Esophagus muscularis mucosa (tissue), 4 donors: ENCODE measurements around the gene C5AR1. TPM values are rescaled to one million over a fixed set of nuclear protein-coding genes. Genes with fewer than 3 reads are reported as not detected.

ENCODE experiments used
- DNase-seq: peaks from one replicate; pipeline ENCODE4 v3.0.0-alpha.2; 2017; ENCODE audit errors: extremely low spot score
- H3K27ac ChIP-seq, 4 donors: fragments of 200-600 bp; sonication (generic); replicated peaks in 1 of 4; 1 replicate in 3 of 4; 2 replicates in 1 of 4; pipeline ENCODE4 v1.5.1; 2016 to 2019; ENCODE audit warnings: mild to moderate bottlenecking in 1 of 4
- H3K27me3 ChIP-seq, 4 donors: fragments of 200-600 bp; sonication (generic); one replicate each; pipeline versions ENCODE4 v1.5.1 to v1.6.0; 2016 to 2019
- H3K36me3 ChIP-seq, 4 donors: fragments of 200-600 bp; sonication (generic); one replicate each; pipeline ENCODE4 v1.5.1; 2016 to 2019
- H3K4me1 ChIP-seq, 4 donors: fragments of 200-600 bp; sonication (generic); one replicate each; pipeline ENCODE4 v1.5.1; 2016 to 2019
- H3K4me3 ChIP-seq, 4 donors: fragments of 200-600 bp; sonication (generic); 1 replicate in 2 of 4; 2 replicates in 2 of 4; pipeline ENCODE4 v1.5.1; 2016 to 2019; ENCODE audit warnings: mild to moderate bottlenecking in 4 of 4, moderate library complexity in 1 of 4
- H3K9me3 ChIP-seq, 4 donors: fragments of 200-600 bp; sonication (generic); 1 replicate in 3 of 4; 2 replicates in 1 of 4; pipeline ENCODE4 v1.5.1; 2016 to 2019
- CTCF ChIP-seq, 3 experiments: fragments of 200-600 bp in 2 of 3; fragments of 450-650 bp in 1 of 3; sonication (generic) in 2 of 3; IDR thresholded peaks; one replicate each; pipeline ENCODE4 v1.5.1; 2017 to 2019; ENCODE audit warnings: antibody characterized with exemption in 3 of 3, mild to moderate bottlenecking in 2 of 3, moderate library complexity in 1 of 3
- EP300 ChIP-seq: sonication (generic); formaldehyde crosslinking; IDR thresholded peaks from one replicate; pipeline ENCODE4 v1.6.1; 2017; ENCODE audit warnings: antibody characterized with exemption
- POLR2A ChIP-seq: fragments of 450-650 bp; IDR thresholded peaks from one replicate; pipeline ENCODE4 v1.6.1; 2017; ENCODE audit warnings: antibody characterized with exemption, moderate library complexity, mild to moderate bottlenecking, low read depth
- POLR2AphosphoS5 ChIP-seq, 2 donors: sonication (generic); formaldehyde crosslinking; IDR thresholded peaks; one replicate each; pipeline ENCODE4 v1.6.1; 2017; ENCODE audit warnings: antibody characterized with exemption in 2 of 2
- WGBS: methylation state at CpG from one replicate; pipeline ENCODE4 v1.1.5; 2018; 5-methylcytosine and 5-hydroxymethylcytosine counted together
- intact Hi-C: fragments of 100-400 bp; cut with DNase I; formaldehyde crosslinking; loops from one replicate; pipeline ENCODE4 v1.15.1; 2023
- total RNA-seq, 4 donors: library from RNA; depleted of rRNA; stranded (reverse); fragments of >200 nt; gene quantifications; one replicate each; pipeline versions ENCODE4 v1.1.0 to v1.2.1, GENCODE V29; 2016

The C5AR1 gene
- total RNA-seq, 4 donors from 2014 or later = 5.0 to 32.6 (median 7.0) TPM

GRCh38 chr19:47370045-47370611 is 60.5 kb downstream of the C5AR1 start:
- H3K36me3 ChIP-seq = peaks cover 54 to 95% (median 91%) of the 10 kb centered on the region in 4 donors
- intact Hi-C loops = no loop called here
- no peaks in the 10 kb centered on the region for H3K9me3 ChIP-seq
- no peak overlapping the region for H3K27ac ChIP-seq
- no peaks in the 10 kb centered on the region for H3K4me1 ChIP-seq
- H3K27me3 ChIP-seq = no peaks in the 10 kb centered on the region
- TF ChIP-seq EP300 = no peak
- no peak for TF ChIP-seq POLR2A
- no peak for TF ChIP-seq POLR2AphosphoS5 (IDR thresholded peaks at IDR 0.05)
- no peak for TF ChIP-seq CTCF (IDR thresholded peaks at IDR 0.05)
- H3K4me3 ChIP-seq = no peak overlapping the region
- 69% methylated on average over 8 of the region's 10 CpGs for WGBS
- DNase-seq = no peak

- H3K36me3 ChIP-seq = peaks cover 60 to 95% (median 92%) of the 10 kb centered on the region in 4 donors
- intact Hi-C loops = no loop called here
- H3K4me3 ChIP-seq = no peak overlapping the region
- TF ChIP-seq CTCF (IDR thresholded peaks at IDR 0.05) (no peak), POLR2A (no peak), EP300 (no peak), POLR2AphosphoS5 (IDR thresholded peaks at IDR 0.05) (no peak)
- no peaks in the 10 kb centered on the region for H3K27me3 ChIP-seq
- no peaks in the 10 kb centered on the region for H3K9me3 ChIP-seq
- 86% methylated on average over 9 of the region's 9 CpGs for WGBS
- H3K4me1 ChIP-seq = no peaks in the 10 kb centered on the region
- H3K27ac ChIP-seq = no peak overlapping the region
- no peak for DNase-seq
Measured at GRCh38 chr19:47371261-47371660, 61.6 kb downstream of the C5AR1 start.

Other genes starting within 250 kb of the C5AR1 start
- 10 to 100 TPM; 26.2 to 34.7 (median 30.2) TPM for gene ZC3H4, start 196.1 kb upstream of the C5AR1 start, total RNA-seq
- 100 to 1,000 TPM; 130 to 143 (median 136) TPM for gene SAE1, start 179.0 kb upstream of the C5AR1 start, total RNA-seq
- gene BBC3, start 78.7 kb upstream of the C5AR1 start, total RNA-seq = 10 to 100 TPM in 2 of 4 donors, 1 to 10 TPM in 2; 5.0 to 21.3 (median 11.5) TPM
- 10 to 100 TPM; 22.4 to 30.6 (median 25.5) TPM for gene CCDC9, start 53.3 kb upstream of the C5AR1 start, total RNA-seq
- 10 to 100 TPM; 12.5 to 17.4 (median 16.9) TPM for gene INAFM1, start 35.0 kb upstream of the C5AR1 start, total RNA-seq
- gene C5AR2, start 22.3 kb downstream of the C5AR1 start, total RNA-seq = 1 to 10 TPM in 1 of 4 donors, under 1 TPM in 3; 0.42 to 4.6 (median 0.72) TPM
- gene DHX34, start 39.5 kb downstream of the C5AR1 start, total RNA-seq = 10 to 100 TPM in 3 of 4 donors, 1 to 10 TPM in 1; 9.1 to 15.6 (median 12.2) TPM
- gene MEIS3, start 109.7 kb downstream of the C5AR1 start, total RNA-seq = 10 to 100 TPM; 22.8 to 33.2 (median 30.7) TPM
- 10 to 100 TPM in 2 of 4 donors, 1 to 10 TPM in 2; 6.2 to 18.7 (median 10.4) TPM for gene SLC8A2, start 162.0 kb downstream of the C5AR1 start, total RNA-seq
- 1 to 10 TPM; 2.3 to 9.4 (median 5.2) TPM for gene KPTN, start 174.4 kb downstream of the C5AR1 start, total RNA-seq
- 100 to 1,000 TPM; 109 to 164 (median 148) TPM for gene NAPA, start 205.2 kb downstream of the C5AR1 start, total RNA-seq